Measurements from ENCODE around the gene LRFN2.

LRFN2 gene

GRCh38 chr6:40542175-40542764, 44.9 kb downstream of the LRFN2 start:
- no peak for DNase-seq

- no peak for DNase-seq
Measured at GRCh38 chr6:40541556-40542174, 45.5 kb downstream of the LRFN2 start.

- DNase-seq = no peak
Measured at GRCh38 chr6:40540790-40541189, 46.4 kb downstream of the LRFN2 start.

GRCh38 chr6:40539853-40540252, 47.3 kb downstream of the LRFN2 start:
- DNase-seq = no peak

GRCh38 chr6:40538556-40538955, 48.6 kb downstream of the LRFN2 start:
- DNase-seq = no peak

GRCh38 chr6:40537446-40537845, 49.7 kb downstream of the LRFN2 start:
- DNase-seq = no peak

- DNase-seq = no peak
Measured at GRCh38 chr6:40536442-40536841, 50.7 kb downstream of the LRFN2 start.

- no peak for DNase-seq
Measured at GRCh38 chr6:40535819-40536380, 51.3 kb downstream of the LRFN2 start.

- DNase-seq = no peak
Measured at GRCh38 chr6:40535110-40535818, 51.9 kb downstream of the LRFN2 start.

GRCh38 chr6:40532349-40533000, 54.7 kb downstream of the LRFN2 start:
- DNase-seq = no peak

GRCh38 chr6:40529919-40530318, 57.2 kb downstream of the LRFN2 start:
- DNase-seq = no peak

GRCh38 chr6:40529040-40529439, 58.1 kb downstream of the LRFN2 start:
- no peak for DNase-seq

- no peak for DNase-seq
Measured at GRCh38 chr6:40528051-40528450, 59.1 kb downstream of the LRFN2 start.

- no peak for DNase-seq
Measured at GRCh38 chr6:40526036-40526435, 61.1 kb downstream of the LRFN2 start.

GRCh38 chr6:40524797-40525585, 62.2 kb downstream of the LRFN2 start:
- no peak for DNase-seq

- no peak for DNase-seq
Measured at GRCh38 chr6:40523505-40524172, 63.5 kb downstream of the LRFN2 start.

GRCh38 chr6:40521496-40521895, 65.7 kb downstream of the LRFN2 start:
- DNase-seq = no peak

- DNase-seq = no peak
Measured at GRCh38 chr6:40520678-40521077, 66.5 kb downstream of the LRFN2 start.

- no peak for DNase-seq
Measured at GRCh38 chr6:40520084-40520483, 67.1 kb downstream of the LRFN2 start.

GRCh38 chr6:40517654-40518053, 69.5 kb downstream of the LRFN2 start:
- no peak for DNase-seq

GRCh38 chr6:40516429-40516828, 70.7 kb downstream of the LRFN2 start:
- DNase-seq = no peak

- DNase-seq = no peak
Measured at GRCh38 chr6:40512340-40512739, 74.8 kb downstream of the LRFN2 start.

All from GF-D8 (cell line).